GM18517 (cell line): ENCODE results near the gene CSF1R.

Experiments
- ATAC-seq: cut with Tn5 transposase; IDR thresholded peaks from one replicate; pipeline ENCODE4 v1.9.1; 2021; ENCODE audit warnings: mild to moderate bottlenecking, moderate library complexity; ENCODE audit not compliant: unreplicated experiment

Gene CSF1R

DNA sequence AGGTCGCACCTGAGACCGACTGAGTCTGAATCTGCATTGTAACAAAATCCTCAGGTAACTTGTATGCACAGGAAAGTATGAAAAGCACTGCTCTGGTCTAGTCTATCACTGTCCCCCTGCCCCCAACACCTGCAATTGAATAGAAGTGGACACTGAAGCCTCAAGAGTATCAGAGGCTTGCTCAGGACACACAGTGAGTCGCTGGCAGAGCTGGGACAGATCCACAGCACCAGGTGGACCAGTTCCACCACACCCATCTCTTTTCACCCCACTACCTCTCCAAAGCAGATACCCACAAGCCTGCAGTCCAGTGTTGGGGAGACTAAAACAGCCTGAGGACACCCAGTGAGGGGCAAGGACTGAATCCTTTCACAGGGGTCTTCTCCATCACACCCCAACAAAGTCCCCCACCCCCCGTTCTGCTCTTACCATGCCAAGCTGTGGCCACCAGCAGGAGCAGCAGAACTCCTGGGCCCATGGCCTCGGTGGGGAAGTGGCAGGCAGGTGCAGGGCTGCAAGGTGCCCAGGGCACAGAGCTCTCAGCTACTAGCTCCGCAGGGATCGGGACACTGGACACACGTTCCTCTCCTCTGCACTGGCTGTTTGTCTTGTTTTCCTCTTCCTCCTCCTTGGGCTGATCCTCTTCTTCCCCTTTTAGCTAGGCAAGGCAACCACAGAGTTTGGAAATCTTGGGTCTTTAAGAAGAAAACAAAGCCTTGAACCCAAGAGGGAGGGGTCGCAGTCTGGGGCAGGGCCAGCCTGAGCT, at the start of gene CSF1R:
TSS of gene CSF1R (minus strand) at position 605 of the 766 bp plus-strand sequence. CDS start at position 478, 127 bp downstream.
- no peak for ATAC-seq

GRCh38 chr5:150135557-150136304, 49.4 kb upstream of the CSF1R start:
- ATAC-seq, result no peak

DNA sequence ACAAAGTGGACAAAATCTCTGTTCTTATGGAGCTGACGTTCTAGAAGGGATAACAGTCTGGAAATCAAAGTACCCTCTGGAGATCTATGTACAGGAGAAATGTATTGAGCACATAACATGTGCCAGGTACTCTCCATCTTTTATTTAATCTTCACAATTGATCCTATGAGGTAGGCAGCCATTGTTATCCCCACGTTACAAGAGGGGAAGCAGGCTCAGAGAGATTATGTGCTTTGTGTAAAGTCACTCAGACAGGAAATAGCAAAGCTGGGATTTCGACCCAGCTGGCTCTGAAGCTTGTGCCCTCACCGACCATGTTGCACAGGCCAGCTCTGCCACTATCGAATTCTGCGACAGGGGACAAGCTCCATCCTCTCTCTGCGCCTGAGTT, 47.8 kb upstream of the CSF1R start:
- no peak for ATAC-seq

DNA sequence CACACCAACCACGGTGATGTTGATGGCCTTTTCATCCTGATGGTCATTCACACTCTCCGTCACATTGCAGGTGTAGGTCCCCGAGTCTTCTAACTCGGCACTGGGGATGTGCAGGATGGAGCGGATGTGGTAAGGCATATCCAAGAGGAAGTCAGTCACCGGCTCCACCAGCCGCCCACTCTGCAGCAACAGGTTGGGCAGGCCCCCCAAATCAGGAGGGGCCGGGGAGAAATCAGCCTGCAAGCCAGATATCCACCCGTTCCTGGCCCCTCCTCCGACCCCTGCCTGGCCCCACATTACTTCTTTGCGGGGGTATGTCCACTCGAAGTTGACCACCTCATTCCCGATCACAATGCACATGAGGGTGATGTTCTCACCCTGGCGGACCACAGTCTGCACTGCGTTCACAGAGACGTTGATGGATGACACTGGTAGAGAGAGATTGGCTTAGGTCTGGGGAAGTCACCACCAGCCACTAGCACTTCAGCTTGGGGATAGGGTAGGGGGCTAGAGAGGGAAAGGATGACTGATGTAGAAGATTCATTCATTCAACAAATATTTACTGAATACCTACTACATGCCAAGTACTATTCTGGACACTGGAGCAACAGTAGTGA, 47.3 kb upstream of the CSF1R start:
- ATAC-seq, result no peak

- ATAC-seq, result no peak
Measured at GRCh38 chr5:150132740-150133139, 46.4 kb upstream of the CSF1R start.

- ATAC-seq, result no peak
Measured at GRCh38 chr5:150131978-150132694, 45.8 kb upstream of the CSF1R start.

GRCh38 chr5:150131461-150131860, 45.1 kb upstream of the CSF1R start:
- no peak for ATAC-seq

- no peak for ATAC-seq
Measured at GRCh38 chr5:150130493-150130922, 44.2 kb upstream of the CSF1R start.

DNA sequence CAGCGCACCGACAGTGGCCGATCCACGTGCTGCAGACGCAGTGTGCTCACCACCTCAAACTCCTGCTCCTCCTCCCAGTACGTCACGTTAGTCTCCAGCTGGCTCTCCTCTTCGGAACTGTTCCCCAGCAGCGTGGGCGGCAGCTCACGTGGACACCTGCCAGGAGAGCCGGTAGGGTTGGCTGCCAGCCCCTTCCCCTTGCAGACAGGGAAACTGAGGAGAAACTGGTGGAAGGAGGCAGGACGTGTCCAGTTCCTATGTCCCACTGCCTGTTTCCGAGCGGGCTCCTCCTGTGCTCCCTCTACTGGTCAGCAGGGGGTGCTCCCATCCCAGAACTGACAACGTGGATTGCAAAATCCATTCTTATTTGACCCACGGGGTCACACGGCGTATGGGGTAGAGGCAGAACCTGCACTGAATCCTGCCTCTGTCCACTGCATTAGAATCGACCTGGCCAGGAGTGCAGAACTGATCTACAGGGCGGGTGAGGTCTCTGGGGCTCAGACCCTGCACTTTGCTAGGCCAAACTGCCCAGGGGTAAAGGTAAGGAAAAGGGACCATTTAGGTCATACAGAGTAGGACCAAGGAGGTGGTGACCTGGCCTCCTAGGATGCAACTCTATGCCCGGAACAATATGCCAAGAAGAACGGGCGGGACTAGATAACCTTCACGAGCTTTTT, 43.6 kb upstream of the CSF1R start:
- ATAC-seq, result peak; percentile 63

DNA sequence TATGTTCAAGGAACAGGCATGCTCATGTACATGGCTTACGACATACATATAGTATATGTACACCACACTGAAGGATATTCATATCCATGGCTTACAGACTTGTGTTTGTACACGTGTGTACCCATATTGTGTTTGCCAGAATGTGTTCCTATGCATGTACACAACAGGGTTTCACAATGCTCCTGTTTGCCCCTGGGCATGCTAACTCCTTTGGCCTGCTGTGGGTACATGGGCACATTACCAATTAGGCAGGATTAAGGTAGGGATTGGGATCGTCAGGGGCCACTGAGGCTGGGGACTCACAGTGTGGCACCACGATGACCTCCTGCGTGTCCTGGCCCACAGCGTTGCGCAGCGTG, 43.1 kb upstream of the CSF1R start:
- ATAC-seq, result no peak

DNA sequence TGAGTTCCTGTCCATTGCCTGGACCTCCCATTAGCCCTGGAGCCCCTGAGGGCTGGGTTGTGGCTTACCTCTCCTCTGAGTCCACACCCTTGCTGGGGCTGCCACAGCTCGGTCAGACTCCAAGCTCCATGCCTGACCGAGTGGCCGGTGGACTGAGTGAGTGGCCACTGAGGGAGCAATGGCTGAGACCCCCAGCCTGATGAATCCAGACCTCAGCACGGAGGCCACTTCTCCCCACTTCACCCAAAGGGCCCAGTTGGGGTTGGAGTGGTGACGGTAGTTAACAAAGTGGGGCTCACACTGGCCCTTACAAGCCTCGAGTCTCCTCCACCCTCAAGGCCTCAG, 40.5 kb upstream of the CSF1R start:
- ATAC-seq, result no peak

GRCh38 chr5:150126199-150126920, 40.0 kb upstream of the CSF1R start:
- no peak for ATAC-seq

DNA sequence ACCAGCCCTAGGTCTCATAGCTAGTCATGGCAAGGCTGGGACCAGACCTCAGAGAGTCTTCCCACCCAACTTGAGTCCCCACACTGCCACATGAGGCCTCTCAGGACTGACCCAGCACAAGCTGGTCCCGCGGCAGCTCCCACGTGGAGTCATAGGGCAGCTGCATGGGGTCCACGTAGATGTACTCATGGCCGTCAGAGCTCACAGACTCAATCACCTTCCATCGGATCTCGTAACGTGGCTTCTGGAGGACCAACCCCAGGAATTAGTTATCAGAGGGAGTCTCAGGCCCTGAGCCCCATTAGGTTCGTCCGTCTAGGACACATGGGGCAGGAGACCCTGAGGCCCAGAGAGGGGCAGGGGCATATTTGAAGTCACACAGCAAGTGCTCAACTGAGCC, 39.0 kb upstream of the CSF1R start:
- ATAC-seq, result no peak

GRCh38 chr5:150124596-150124995, 38.2 kb upstream of the CSF1R start:
- no peak for ATAC-seq

GRCh38 chr5:150124111-150124557, 37.8 kb upstream of the CSF1R start:
- no peak for ATAC-seq

- no peak for ATAC-seq
Measured at GRCh38 chr5:150123542-150123941, 37.2 kb upstream of the CSF1R start.

DNA sequence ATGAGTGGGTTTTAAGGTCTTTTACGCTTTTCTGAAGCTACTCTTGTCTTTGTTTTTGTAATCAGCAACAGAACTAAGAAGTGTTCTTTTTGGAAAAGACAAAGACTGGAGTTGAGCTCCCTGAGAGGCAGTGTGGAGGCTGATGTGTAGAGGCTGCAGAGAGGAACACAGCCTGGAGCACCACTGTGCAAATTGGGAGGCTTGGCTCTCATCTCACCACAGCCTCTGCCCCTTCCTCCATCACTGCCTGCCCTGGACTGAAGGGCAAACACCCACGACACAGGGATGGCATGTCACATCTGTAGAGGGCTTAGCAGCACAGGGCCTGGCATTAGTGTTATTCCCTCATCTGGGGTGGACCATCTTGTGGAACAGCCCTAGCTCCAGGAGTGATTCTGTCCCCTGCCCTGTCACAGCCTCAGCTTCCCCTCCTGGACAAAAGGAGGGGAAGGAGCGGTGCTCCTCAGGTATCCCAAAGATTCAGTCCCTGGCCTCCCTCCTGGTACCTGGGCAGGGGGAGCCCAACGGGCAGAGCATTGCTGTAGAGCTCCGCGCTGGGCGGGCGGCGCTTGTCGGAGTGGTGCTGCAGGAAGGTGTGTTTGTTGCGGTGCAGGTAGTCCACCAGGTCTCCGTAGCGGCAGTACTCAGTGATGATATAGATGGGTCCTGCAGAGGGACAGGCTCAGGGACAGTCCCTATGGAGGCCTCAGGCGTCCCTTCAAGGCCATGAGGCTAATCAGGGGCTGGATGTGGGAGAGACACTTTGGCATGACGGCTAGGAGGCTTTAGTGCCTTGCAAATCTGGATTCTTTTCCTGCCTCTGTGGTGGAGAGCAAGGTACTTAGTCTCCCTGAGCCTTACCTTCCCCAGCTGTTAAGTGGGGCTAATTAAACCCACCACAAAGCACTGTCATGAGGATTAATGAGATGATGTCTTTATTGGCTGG, 36.5 kb upstream of the CSF1R start:
- ATAC-seq, result no peak

GRCh38 chr5:150122158-150122510, 35.8 kb upstream of the CSF1R start:
- no peak for ATAC-seq
